OCI-LY7 (cell line): Measurements from ENCODE around the gene APOH.

ENCODE experiments used
- EZH2phosphoT487 ChIP-seq: fragments of 200-600 bp; sonication (generic); IDR thresholded peaks from 2 replicates; pipeline ENCODE4 v1.6.1; 2018; ENCODE audit warnings: low read depth, borderline replicate concordance, mild to moderate bottlenecking, mixed run types, antibody characterized with exemption, low read length, moderate library complexity, mixed read lengths
- TF ChIP-seq, protein P1 (sequence below): fragments of 200-600 bp; sonication (generic); conservative IDR thresholded peaks from 2 replicates; pipeline ENCODE4 v1.5.1; 2014; ENCODE audit warnings: mild to moderate bottlenecking, antibody characterized with exemption, low read length, moderate library complexity, mixed read lengths

DNA sequence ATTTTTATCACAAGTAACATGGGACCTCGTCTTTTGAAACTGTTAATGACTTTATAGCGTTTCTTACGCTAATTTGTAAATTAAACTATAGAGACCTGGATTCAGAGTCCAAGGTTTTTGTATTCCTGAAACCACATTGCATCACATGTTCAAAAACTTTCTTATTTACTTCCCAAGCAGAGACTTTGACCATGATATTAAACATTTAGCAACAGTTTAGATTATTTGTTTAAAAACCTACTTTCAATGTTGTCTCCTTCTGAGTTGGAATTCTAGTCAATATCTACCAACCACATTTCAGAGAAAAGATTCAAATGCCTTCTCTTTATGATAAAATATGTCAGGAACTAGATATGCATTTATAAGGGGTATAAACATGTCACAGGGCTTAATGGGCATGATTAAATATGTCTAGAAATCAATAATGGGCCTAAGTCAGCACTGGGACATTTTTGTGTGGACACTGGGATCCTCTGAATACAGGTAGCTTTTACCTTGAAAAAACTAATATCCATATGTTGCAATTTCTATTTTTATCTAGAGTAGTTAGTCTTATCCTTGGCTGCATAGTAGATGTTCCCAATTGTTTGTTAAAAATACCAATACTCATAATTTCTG is 6.3 kb upstream of the APOH start:
- TF ChIP-seq, protein P1, sequence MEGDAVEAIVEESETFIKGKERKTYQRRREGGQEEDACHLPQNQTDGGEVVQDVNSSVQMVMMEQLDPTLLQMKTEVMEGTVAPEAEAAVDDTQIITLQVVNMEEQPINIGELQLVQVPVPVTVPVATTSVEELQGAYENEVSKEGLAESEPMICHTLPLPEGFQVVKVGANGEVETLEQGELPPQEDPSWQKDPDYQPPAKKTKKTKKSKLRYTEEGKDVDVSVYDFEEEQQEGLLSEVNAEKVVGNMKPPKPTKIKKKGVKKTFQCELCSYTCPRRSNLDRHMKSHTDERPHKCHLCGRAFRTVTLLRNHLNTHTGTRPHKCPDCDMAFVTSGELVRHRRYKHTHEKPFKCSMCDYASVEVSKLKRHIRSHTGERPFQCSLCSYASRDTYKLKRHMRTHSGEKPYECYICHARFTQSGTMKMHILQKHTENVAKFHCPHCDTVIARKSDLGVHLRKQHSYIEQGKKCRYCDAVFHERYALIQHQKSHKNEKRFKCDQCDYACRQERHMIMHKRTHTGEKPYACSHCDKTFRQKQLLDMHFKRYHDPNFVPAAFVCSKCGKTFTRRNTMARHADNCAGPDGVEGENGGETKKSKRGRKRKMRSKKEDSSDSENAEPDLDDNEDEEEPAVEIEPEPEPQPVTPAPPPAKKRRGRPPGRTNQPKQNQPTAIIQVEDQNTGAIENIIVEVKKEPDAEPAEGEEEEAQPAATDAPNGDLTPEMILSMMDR, result no peak
- no peak for TF ChIP-seq EZH2phosphoT487
